HG02571 (cell line): Measurements from ENCODE around the gene CKB.

Experiments used
- ATAC-seq: cut with Tn5 transposase; IDR thresholded peaks from one replicate; pipeline ENCODE4 v1.9.1; 2021; ENCODE audit warnings: mild to moderate bottlenecking, moderate library complexity; ENCODE audit not compliant: unreplicated experiment

The CKB gene

DNA sequence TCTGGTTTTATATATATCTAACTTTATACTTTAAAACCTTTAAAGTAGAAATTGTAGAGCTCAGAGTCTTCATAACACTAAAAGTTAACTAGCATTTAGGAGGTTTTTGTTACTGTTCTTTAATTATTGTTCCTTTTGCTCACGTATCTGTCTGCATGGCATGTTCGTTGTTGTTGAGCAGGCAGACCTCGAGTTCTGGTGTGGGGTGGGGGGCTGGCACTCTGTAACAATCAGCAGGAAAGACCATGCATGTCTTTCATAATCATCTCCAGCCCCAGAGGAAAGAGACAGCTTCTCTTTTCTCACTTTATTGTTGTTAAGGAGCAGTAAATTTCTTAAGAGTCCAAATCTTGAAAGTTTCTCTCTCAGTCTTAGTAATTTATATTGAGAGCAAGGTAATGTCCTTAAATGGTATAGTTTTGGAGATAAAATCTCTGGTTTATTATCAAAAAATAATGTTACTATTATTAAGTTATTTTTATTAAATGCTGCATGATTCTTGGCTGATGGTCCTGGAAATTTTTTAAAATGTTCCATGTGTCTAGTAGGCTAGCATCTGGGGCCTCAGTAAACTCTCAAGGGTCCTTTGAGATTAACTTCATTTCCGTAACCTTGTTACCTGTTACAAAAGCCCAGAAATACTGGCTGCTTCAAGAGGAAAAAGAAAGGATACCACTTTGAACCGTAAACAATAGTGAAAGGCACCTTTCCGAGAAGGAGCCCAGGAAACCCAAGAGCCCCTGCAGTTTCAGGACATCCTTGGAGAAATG, 30.3 kb downstream of the CKB start:
- no peak for ATAC-seq

DNA sequence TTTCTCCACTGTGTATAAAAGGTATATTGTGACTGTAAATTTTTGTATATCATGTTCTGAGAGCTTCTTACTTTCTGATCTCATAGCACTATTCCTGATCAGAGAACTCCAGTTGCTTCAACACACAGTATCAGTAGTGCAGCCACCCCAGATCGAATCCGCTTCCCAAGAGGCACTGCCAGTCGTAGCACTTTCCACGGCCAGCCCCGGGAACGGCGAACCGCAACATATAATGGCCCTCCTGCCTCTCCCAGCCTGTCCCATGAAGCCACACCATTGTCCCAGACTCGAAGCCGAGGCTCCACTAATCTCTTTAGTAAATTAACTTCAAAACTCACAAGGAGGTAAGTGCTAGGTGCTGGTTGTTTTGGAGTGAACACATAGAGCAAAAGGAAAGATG, 30.9 kb downstream of the CKB start:
- no peak for ATAC-seq

DNA sequence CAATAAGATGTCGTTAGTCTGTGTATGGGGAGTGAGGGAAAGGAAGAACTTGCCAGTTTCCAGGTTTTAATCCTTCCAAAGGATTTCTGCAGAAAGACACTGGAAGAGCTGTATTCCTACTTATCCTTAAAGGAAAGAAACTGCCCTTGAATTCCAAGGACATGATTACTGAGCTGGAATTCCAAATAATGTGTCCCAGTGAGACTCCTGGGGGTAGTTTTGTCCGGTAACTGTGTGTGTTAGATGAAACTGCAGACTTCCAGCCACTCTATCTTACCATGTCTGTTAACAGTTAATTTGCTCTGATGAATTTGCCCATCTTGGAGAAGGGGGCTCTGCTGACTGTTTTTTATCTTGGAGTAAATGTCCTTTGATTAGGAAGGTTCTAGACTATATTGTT, 33.0 kb downstream of the CKB start:
- ATAC-seq: no peak

DNA sequence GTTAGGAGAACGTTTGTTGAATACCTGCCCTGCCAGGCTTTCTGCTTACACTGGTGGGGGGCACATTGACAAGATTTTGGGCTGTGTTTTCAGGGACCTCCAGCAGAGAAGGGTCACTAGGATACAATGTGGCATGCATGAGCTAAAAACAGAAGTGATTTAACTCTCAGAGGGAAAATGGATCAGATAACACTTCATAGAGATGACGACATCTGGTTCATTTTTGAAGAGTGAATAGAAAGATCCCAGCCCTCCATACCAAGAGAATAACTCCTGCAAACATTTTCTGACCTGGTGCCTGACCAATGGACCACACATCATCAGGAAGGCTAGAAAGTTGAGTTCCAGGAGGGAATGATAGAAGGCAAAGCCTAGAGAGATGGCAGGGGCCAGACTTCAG, 33.7 kb downstream of the CKB start:
- no peak for ATAC-seq

DNA sequence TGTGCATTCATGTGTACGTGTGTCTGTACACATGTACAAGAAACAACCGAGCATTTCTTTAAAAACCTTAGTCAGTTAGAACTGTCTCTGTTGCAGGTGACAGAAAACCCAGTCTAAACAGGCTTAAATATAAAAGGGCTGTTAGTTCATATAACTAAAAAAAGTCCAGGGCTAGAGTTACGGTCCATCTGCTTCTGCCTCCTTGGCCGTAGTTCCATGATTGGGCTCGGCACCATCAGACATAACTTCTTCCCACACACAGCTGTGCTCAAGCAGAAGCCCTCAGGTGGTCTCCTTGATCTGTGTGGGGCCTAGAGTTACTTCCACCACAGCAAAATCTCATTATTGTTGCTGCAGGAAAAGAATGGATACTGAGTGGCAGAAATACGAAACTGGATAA, 34.6 kb downstream of the CKB start:
- no peak for ATAC-seq

DNA sequence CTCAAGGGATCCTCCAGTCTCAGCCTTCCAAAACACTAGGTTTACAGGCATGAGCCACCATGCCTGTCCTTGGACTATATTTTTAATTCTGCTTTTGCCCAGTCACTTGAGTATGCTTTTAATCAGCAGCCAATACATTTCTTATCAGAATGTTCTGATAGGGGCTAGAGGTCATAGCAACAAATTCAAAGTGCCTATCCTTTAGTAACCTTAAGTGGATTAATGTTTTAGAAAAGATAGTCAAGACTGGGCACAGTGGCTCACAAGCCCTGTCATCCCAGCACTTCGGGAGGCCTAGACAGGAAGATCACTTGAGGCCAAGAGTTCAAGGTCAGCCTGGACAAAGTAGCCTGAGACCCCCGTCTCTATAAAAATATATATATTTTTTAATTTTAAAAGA, 37.1 kb downstream of the CKB start:
- no peak for ATAC-seq

DNA sequence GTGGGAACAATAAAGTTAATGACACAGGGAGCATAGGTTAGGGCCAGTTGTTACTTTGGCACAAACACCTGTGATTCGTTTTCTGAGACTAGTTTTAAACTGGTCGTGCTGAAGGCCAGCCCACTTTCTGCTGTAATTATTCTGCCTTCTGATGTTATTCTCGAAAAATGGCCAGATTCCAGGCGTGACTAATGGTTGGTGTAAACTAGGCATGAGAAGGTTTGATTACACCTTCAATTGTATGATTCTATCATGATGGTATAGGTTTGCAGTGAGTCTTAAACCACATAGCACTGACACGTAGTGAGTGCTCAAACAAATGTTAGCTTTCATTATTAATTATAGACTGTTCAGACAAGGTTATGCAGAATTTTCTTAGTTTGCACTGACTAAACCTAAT, 39.0 kb downstream of the CKB start:
- ATAC-seq: no peak

DNA sequence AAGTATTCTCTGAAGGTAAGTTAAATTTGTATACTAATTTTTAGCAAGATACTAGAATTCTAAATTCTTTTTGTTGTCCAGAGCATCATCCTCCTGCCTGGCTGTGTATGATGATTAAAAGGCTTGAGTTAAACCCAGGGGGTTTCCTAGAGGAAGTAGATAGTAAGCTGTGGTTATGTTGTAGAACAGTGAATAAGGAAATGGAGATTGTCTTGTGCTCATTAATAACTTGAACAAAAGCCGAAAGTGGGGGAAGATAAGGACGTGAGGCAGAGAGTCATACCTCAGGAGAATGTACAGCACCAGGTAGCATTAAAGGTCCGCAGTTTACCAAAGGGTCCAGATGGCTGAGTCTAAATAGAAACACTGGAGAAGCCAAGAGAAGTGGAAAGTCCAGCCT, 42.0 kb downstream of the CKB start:
- ATAC-seq: no peak

DNA sequence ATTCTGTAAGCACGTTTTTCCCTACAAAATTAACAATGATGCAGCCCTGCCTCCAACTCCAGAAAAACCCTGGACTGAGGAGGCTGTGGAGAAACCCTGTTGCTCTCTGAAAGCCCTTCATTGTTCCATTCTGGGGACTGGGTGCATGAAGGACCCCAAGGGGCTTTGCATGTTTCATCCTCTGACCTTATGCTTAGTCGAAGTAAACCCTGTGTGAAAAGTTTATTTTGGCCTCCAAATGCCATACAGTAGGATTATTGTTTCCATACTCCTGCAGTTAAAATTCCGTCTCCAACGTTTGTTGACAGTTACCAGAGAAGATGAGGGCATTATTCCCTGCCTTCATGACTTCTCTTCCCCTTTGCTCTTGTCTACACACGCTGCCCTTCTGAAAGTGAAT, 46.0 kb downstream of the CKB start:
- ATAC-seq: no peak

DNA sequence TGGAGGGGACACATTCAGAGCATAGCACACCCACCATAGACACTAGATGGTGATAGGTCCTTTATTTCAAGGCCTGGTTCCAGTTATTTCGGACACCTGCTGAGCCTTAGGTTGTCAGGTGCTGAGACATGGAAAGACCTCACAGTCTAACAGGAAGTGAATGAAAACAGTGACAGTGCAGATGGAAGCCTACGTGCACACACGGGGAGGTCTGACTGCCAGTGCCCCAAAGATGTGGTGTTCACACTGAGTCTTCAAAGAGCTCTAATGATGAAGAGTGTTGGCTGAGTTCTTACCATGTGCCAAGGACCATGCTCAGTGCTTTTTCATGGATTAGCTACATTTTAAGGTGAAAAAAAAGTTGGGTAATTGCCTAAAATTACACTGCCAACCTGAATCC, 46.6 kb downstream of the CKB start:
- ATAC-seq: no peak

DNA sequence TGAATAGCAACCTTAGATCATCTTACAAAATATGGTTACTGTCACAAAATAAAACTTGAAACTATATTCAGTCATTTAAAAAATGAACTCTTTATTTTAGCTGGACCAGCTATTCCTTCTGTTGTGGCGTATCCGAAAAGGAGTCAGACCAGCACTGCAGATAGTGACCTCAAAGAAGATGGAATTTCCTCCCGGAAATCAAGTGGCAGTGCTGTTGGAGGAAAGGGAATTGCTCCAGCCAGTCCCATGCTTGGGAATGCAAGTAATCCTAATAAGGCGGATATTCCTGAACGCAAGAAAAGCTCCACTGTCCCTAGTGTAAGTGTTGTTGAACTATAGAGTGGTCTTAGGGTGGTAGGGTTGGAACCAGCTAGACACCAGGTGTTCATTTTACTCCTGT, 47.7 kb downstream of the CKB start:
- ATAC-seq: no peak

DNA sequence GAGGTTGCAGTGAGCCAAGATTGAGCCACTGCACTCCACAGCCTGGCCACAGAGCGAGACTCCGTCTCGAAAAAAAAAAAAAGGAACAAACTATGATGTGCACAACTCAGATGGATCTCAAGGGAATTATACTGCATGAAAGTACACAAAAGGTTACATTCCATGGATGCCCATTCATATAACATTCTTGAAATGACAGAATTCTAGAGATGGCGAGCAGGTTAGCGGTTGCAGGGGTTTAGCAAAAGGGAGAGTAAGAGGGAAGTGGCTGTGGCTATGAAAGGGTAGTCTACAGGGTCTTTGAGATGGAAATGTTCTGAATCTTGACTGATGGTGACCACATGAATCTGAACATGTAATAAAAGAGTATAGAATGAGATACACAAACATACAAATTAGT, 49.7 kb downstream of the CKB start:
- no peak for ATAC-seq
